Esophagus muscularis mucosa (tissue), 3 donors: ENCODE measurements around the gene FAM3A.

Experiments used
- POLR2A ChIP-seq: fragments of 450-650 bp; IDR thresholded peaks from one replicate; pipeline ENCODE4 v1.6.1; 2017; ENCODE audit warnings: antibody characterized with exemption, moderate library complexity, mild to moderate bottlenecking, low read depth
- POLR2AphosphoS5 ChIP-seq, 2 donors: sonication (generic); formaldehyde crosslinking; IDR thresholded peaks; one replicate each; pipeline ENCODE4 v1.6.1; 2017; ENCODE audit warnings: antibody characterized with exemption in 2 of 2
- TF ChIP-seq, protein P1 (sequence below), 3 experiments: fragments of 200-600 bp in 2 of 3; fragments of 450-650 bp in 1 of 3; sonication (generic) in 2 of 3; IDR thresholded peaks; one replicate each; pipeline ENCODE4 v1.5.1; 2017 to 2019; ENCODE audit warnings: antibody characterized with exemption in 3 of 3, mild to moderate bottlenecking in 2 of 3, moderate library complexity in 1 of 3

DNA sequence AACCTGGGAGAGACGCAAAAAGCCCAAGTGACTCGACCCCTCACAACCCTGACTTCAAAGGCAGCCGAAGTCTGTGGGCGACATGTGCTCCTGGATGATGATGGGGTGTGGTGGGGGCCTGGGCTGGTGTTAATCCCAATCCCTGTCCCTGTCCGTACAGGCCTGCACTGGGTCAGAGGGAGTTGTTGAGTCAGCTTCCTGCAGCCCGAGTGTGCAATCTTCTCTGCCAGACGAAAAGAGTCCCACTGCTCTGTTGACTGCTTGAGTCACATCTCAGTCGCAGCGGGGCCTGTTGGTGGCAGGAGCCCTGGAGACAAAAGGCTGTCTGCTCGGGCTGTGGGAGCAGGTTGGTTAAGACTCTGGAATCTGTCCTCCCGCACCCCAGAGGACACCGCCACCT, 10.3 kb downstream of the FAM3A start:
- TF ChIP-seq, protein P1, sequence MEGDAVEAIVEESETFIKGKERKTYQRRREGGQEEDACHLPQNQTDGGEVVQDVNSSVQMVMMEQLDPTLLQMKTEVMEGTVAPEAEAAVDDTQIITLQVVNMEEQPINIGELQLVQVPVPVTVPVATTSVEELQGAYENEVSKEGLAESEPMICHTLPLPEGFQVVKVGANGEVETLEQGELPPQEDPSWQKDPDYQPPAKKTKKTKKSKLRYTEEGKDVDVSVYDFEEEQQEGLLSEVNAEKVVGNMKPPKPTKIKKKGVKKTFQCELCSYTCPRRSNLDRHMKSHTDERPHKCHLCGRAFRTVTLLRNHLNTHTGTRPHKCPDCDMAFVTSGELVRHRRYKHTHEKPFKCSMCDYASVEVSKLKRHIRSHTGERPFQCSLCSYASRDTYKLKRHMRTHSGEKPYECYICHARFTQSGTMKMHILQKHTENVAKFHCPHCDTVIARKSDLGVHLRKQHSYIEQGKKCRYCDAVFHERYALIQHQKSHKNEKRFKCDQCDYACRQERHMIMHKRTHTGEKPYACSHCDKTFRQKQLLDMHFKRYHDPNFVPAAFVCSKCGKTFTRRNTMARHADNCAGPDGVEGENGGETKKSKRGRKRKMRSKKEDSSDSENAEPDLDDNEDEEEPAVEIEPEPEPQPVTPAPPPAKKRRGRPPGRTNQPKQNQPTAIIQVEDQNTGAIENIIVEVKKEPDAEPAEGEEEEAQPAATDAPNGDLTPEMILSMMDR (IDR thresholded peaks at IDR 0.05): no peak
- TF ChIP-seq POLR2A: no peak
- TF ChIP-seq POLR2AphosphoS5 (IDR thresholded peaks at IDR 0.05): no peak
